Right ventricle myocardium inferior (tissue), 1 donor: ENCODE measurements around the gene IER5. TPM values are rescaled to one million over a fixed set of nuclear protein-coding genes. Genes with fewer than 3 reads are reported as not detected.
A peak's percentile ranks its signal among the peaks of the same experiment; 100 is the strongest.

Source experiments
- ATAC-seq: fragments of 200-7000 bp; cut with Tn5 transposase; one replicate; pipeline ENCODE4 v1.9.1; 2020; ENCODE audit warnings: mild to moderate bottlenecking, moderate library complexity
- DNase-seq: peaks from one replicate; pipeline ENCODE4 v3.0.0; 2021; ENCODE audit errors: missing footprints
- intact Hi-C: fragments of 100-400 bp; cut with DNase I; formaldehyde crosslinking; loops from one replicate; pipeline ENCODE4 v1.11.0; 2022
- total RNA-seq: library from RNA; stranded (reverse); fragmentation: NEBNext Ultra II Directional; extraction: Animal tissue kit (Norgen Biotek cat#: 25700); gene quantifications from one replicate; pipeline ENCODE4 v1.2.1, GENCODE V29; 2021
- donor health status: DM: no; HTN: yes; CAD: no; lungs with severe emphysema.

The IER5 gene
- total RNA-seq, 1 donor from 2014 or later = 14.3 TPM

DNA sequence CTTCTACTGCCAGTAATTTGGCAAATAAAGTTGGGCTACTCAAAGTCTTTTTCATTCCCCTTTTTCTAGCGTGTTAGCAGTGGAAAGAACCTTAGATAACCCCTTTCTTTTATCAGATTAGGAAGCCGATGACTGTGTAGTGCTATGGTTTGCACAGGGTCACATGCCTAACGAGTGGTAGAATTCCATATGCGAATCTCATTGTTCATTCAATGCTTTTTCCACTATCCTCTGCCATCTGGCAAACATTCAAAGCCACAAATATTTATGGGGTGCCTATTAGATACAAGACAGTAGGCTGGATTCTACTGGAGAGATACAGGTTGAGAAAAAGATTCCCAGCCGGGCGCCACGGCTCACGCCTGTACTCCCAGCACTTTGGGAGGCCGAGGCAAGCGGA lies 14.9 kb upstream of the IER5 start:
- ATAC-seq (no peak), DNase-seq (no peak)
- intact Hi-C loops = no loop called here

- ATAC-seq (no peak), DNase-seq (no peak)
- intact Hi-C loops = no loop called here
Measured at GRCh38 chr1:181075766-181076350, 12.6 kb upstream of the IER5 start.

GRCh38 chr1:181076852-181077251 lies 11.6 kb upstream of the IER5 start:
- ATAC-seq (no peak), DNase-seq (no peak)
- intact Hi-C loops = no loop called here

- no peak for ATAC-seq
- intact Hi-C loops = no loop called here
- no peak for DNase-seq
Measured at GRCh38 chr1:181077576-181078242, 10.8 kb upstream of the IER5 start.

DNA sequence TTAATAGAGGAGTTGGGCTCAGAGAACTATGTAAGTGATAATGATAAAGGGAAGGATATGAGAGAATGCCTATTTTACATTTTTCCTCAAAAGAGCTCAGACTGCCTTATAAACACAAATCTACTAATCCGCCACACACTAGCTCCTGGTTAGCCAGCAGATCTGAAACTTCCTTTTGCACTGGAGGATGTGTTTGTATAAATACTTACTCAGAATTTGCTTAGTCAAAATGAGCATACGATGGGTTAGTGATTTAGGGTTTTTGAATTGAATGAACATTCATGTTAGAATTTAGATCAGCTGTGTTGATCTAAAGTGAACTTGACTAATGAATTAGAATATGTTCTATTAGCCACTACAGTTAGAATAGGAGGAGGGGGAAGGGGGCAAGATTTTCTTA lies 9.1 kb upstream of the IER5 start:
- intact Hi-C loops = no loop called here
- DNase-seq (no peak), ATAC-seq (no peak)

DNA sequence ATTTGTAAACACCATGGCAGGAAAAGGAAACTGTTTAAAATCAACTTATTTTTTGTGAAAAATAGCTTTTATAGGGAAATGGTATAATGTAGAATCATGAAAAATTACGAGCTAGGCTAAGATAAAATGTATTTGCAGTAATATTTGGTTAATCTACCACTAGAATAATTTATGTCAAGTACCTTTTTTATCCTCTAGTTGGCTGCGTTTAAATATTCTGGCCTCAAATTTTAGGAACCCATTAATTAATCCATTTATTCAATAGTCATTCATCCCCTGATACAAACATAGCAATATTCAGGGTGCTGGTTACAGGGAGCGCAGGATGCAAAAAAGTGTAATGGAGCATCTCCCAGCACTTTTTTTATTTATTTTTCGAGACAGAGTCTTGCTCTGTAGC lies 8.6 kb upstream of the IER5 start:
- intact Hi-C loops = no loop called here
- DNase-seq (no peak), ATAC-seq (no peak)

DNA sequence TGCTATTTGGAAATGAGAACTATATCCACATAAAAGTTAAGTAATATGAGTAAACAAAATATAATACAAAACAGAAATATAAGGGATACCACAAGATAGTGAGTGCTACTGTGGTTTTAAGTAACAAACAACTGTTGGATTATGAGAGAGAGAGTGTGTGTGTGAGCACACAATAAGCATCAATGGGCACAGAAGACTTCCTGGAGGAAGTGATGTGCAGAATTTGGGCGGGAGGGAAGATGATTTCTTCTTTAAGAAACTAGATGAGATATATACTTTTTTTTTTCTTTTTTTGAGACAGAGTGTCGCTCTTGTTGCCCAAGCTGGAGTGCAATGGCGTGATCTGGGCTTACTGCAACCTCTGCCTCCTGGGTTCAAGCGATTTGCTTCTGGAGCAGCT lies 7.9 kb upstream of the IER5 start:
- no peak for DNase-seq
- intact Hi-C loops = no loop called here
- no peak for ATAC-seq

GRCh38 chr1:181081395-181081794 lies 7.1 kb upstream of the IER5 start:
- intact Hi-C loops = no loop called here
- no peak for ATAC-seq
- DNase-seq = no peak

DNA sequence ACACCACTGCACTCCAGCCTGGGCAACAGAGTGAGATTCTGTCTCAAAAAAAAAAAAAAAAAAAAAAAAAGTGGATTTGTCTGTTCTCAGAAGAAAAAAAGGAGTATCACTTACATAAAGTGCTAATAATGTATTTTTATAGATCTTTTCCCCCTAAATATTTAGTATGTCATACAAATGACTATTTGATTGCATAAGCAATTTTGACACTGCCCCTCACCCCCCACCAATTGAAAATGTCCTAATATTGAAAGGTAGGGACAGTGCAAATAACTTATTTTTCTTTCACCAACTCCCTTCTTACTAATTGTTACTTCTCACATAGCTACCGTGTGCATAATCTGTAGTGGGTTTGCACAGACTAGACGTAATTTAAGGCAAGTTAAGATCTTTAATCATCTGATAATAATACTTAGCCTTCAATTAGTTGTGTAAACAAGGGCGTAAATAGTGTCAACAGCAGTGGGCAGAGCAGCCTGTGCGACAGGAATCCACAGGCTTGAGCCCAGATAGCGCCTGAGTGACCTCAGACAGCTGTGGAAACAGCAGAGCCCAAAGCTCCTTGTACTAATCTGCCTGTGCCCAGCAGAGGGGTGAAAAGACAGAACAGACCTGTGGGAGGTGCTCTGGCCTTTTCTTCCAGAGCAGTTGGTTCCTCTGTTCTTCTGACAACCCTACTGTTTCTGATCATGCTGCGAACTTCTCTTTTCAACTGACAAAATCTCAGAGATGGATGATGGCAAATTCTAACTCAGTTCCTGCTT lies 4.5 kb upstream of the IER5 start:
- DNase-seq (no peak), ATAC-seq (peak; percentile 53)
- intact Hi-C loops = loop anchor here (2.0 kb wide), 1 partner anchor 59 kb away; no protein-coding TSS in a partner anchor

DNA sequence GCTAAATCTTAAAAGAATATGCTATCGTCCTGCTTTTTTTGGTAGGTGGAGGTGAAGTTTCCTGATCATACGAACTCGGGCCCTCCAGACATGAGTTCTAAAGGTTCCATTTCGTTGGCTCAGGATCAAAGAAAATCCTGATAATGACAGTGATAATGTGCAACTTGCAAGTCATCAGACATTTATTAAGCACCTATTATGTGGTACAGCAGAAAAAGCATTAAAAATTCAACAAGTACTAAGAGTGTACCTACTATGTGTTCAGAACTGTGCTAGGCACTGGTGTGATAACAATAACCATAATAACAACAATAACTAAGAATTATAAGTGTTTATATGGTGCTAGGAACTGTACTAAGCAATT lies 3.9 kb upstream of the IER5 start:
- intact Hi-C loops = loop anchor here (2.0 kb wide), 1 partner anchor 58 kb away; no protein-coding TSS in a partner anchor
- DNase-seq (no peak), ATAC-seq (no peak)

DNA sequence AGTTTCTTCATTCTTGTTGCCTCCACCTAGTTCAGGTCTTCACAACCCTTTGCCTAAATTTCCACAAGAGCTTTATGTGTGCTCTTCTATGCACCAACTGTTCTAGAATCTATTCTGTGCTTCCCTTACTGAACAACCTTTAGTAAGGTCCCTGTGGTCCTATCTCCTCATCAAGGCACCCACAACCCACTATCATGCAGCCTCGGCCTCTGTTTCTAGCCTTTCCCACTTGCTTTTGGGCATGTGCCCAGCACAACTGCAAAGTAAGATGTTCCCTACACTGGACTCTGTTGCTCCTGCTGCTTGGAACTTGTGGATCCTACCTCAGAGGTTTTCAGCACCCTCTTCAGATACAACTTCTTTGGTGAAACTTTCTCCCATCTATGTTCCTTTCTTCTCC lies 2.4 kb upstream of the IER5 start:
- ATAC-seq (no peak), DNase-seq (no peak)
- intact Hi-C loops = loop anchor here (5.0 kb wide), 1 partner anchor 49 kb away; no protein-coding TSS in a partner anchor

DNA sequence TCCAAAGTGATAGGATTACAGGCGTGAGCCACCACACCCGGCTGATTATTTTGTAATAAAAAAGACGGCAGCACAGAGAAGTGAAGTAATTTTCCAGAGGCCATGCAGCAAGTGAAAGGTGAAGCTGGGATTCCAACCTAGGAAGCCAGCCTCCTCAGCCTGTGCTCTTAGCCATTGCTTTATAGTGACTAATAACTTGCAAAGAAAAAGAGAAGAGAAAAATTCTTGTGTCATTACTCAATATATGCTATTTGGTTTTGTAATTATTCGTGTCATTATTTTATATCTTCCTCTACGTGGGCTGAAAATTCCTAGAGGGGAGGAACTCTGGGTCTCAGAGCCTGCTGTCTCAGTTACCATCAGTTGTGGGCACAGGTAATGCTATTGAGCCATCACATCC lies 1.6 kb upstream of the IER5 start:
- ATAC-seq = no peak
- intact Hi-C loops = loop anchor here (5.0 kb wide), 1 partner anchor 50 kb away; no protein-coding TSS in a partner anchor
- no peak for DNase-seq

DNA sequence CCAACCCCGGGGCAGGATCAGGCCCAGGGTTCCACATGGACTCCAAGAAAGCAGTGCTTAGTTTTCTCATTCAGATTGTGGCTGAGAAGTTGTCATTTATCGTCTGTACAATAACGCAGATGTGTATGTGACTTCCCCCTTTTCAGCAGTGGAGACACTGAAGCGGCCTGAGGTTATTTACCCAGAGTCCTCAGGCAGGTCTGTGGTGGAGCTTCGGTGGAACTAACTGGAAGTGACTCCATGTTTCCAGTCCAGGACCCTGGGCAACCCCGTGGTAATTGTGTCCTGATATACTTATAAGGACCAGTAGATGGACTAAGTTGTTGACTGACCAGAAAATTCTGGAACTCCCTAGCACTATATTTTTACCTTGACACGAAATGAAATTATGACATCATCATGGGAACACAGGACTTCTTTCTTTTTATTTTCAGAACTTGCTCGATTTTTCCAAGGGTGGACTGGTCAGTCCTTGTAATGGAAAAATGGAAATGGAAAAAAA lies 1.0 kb upstream of the IER5 start:
- DNase-seq (no peak), ATAC-seq (no peak)
- intact Hi-C loops = loop anchor here (5.0 kb wide), 1 partner anchor 50 kb away; no protein-coding TSS in a partner anchor

DNA sequence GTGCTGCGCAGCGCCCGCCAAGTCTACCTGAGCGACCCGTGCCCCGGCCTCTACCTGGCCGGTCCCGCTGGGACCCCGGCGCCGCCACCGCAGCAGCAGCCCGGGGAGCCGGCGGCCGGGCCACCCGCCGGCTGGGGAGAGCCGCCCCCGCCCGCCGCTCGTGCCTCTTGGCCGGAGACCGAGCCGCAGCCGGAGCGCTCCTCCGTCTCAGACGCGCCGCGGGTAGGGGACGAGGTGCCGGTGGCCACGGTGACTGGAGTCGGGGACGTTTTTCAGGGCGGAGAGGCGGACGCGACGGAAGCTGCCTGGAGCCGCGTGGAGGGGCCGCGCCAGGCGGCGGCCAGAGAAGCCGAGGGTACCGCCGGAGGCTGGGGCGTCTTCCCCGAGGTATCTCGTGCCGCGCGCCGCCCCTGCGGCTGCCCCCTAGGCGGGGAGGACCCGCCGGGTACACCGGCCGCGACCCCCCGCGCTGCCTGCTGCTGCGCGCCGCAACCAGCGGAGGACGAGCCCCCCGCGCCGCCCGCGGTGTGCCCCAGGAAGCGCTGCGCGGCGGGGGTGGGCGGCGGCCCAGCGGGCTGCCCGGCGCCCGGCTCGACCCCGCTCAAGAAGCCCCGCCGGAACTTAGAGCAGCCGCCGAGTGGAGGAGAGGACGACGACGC lies 646 bp downstream of the IER5 start:
- DNase-seq = peak; percentile 75
- intact Hi-C loops = loop anchor here (2.0 to 5.0 kb wide), 3 partner anchors 16 to 64 kb away; no protein-coding TSS in a partner anchor
- peak; percentile 3 for ATAC-seq

GRCh38 chr1:181089676-181090544 lies 1.4 kb downstream of the IER5 start:
- intact Hi-C loops = loop anchor here (2.0 to 5.0 kb wide), 3 partner anchors 15 to 63 kb away; no protein-coding TSS in a partner anchor
- ATAC-seq (peak; percentile 52), DNase-seq (peak; percentile 87)

DNA sequence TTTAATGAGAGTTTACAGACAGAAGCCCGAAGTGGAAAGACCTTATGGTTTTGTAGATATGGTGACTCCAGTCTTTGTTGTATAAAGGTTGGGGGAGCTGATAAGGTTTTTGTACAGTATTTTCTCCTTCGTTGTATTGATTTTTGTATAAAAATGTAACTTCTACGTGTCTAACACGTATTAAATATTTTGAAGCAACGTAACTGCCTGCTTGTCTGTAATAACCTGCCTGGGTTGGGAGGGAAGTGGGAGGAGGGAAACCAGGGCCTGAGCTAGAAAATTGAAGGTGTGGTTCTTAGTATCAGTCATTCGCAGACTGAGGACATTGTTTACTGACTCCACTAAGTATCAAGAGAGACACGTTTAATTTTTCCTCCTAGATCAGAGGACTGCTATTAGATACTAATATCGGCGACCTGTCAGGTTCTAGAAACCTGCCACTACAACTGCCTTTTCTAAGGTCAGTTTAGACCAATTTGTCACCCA lies 2.2 kb downstream of the IER5 start:
- intact Hi-C loops = no loop called here
- no peak for ATAC-seq
- no peak for DNase-seq

- DNase-seq = no peak
- intact Hi-C loops = no loop called here
- ATAC-seq = no peak
Measured at GRCh38 chr1:181091309-181092040, 3.0 kb downstream of the IER5 start.
